ENCODE measurements around the gene CELF5.
"Not testable (repeated sequence)": the region's sequence is repeated elsewhere in the genome, so short reads cannot be mapped to it uniquely, and the experiment has no call there.

Gene CELF5

DNA sequence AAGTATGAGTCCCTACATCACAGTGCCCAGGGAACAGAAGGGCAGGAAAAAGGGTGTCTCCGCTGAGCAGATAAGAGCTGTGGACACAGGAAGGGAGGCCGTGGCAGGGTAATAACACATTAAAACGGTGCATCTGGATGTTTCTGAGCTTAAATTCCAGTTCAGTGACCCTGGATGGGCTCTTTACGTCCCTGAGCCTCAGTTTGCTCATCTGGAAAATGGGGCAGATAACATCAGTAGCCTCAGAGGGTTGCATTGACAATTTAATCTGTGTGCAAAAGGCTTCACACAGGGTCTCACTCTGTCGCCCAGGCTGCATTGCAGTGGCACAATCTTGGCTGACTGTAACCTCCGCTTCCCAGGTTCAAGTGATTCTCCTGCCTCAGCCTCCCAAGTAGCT, 58.1 kb downstream of the CELF5 start:
- 84 to 86% methylated on average over 6 of the region's 6 CpGs for WGBS, 2 experiments
- no peaks in the 10 kb centered on the region for H3K9me3 ChIP-seq (ENCODE audit: control insufficient read depth, low read length)

DNA sequence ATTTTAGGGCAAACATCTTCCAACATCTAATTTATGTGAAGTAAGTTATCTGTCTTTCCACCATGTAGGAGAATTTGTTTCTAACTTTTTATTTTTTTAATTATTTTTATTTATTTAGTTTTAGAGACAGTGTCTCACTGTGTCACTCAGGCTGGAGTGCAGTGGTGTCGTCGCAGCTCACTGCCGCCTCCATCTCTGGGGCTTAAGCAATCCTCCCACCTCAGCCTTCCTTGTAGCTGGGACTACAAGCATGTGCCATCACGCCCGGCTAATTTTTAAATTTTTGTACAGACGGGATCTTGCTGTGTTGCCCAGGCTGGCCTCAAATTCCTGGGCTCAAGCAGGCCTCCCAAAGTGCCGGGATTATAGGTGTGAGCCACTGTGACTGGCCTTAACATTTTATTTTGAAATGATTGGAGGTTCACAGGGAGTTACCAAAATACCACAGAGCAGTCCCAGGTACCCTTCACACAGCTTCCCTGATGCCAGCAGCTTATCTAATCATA, 58.8 kb downstream of the CELF5 start:
- Histone ChIP-seq H3K27ac (ENCODE audit: insufficient read depth, low read depth, low read length, poor library complexity, severe bottlenecking) (no peak overlapping the region), H3K36me3 (ENCODE audit: control insufficient read depth, insufficient read depth, low read length) (no peaks in the 10 kb centered on the region), H3K4me3 (ENCODE audit: insufficient read depth, low read depth, low read length) (no peak overlapping the region), H3K4me1 (ENCODE audit: control insufficient read depth, insufficient read depth, low read length) (peaks cover 4% of the 10 kb centered on the region), H3K27me3 (ENCODE audit: control insufficient read depth, insufficient read depth, low read length, poor library complexity, severe bottlenecking) (peaks cover 7% of the 10 kb centered on the region), H3K9me3 (ENCODE audit: control insufficient read depth, low read length) (no peaks in the 10 kb centered on the region)
- WGBS, 2 experiments = 82 to 86% methylated on average over 7 of the region's 7 CpGs

More for the DNA sequence above, 58.1 kb downstream of the CELF5 start:
- Histone ChIP-seq H3K27ac (ENCODE audit: insufficient read depth, low read depth, low read length, poor library complexity, severe bottlenecking) (no peak overlapping the region), H3K4me3 (ENCODE audit: insufficient read depth, low read depth, low read length) (no peak overlapping the region), H3K4me1 (ENCODE audit: control insufficient read depth, insufficient read depth, low read length) (peaks cover 4% of the 10 kb centered on the region), H3K27me3 (ENCODE audit: control insufficient read depth, insufficient read depth, low read length, poor library complexity, severe bottlenecking) (peaks cover 7% of the 10 kb centered on the region), H3K36me3 (ENCODE audit: control insufficient read depth, insufficient read depth, low read length) (no peaks in the 10 kb centered on the region)

DNA sequence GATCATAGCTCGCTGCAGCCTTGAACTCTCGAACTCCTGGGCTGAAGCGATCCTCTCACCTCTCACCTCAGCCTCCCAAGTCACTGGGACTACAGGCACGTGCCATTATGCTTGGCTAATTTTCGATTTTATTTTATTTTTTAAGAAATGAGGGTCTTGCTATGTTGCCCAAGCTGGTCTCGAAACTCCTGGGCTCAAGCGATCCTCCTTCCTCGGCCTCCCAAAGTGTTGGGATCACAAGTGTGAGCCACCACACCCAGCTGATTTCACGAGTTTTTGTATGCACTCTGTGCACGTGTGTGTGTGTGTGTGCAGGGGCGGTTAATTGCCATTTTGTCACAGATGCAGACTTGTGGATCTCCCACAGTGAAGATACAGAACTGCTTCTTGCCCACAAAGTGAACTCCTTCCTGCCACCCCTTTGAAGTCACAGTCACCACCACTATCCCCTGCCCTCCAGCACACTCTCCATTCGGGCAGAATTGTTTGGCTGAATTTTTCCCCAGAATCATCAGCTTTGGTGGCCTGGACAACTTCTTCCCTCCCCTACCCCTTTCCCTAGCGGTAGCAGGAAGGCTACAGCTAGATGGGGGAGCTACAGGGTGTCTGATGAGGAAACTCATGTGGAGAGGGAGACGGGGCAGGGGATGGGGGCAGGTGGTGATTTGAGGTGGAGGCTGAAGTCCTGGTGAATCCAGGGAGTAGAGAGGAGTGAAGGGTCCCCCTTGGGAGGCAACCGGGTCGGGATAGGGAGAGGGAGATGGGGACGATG, 59.6 kb downstream of the CELF5 start:
- H3K27me3 ChIP-seq (ENCODE audit: control insufficient read depth, insufficient read depth, low read length, poor library complexity, severe bottlenecking) = peaks cover 7% of the 10 kb centered on the region
- peak overlapping the region; percentile 32 for H3K4me3 ChIP-seq (ENCODE audit: insufficient read depth, low read depth, low read length)
- no peaks in the 10 kb centered on the region for H3K36me3 ChIP-seq (ENCODE audit: control insufficient read depth, insufficient read depth, low read length)
- 83 to 86% methylated on average over 17 of the region's 17 CpGs for WGBS, 2 experiments
- no peaks in the 10 kb centered on the region for H3K9me3 ChIP-seq (ENCODE audit: control insufficient read depth, low read length)
- no peak overlapping the region for H3K27ac ChIP-seq (ENCODE audit: insufficient read depth, low read depth, low read length, poor library complexity, severe bottlenecking)
- peaks cover 4% of the 10 kb centered on the region for H3K4me1 ChIP-seq (ENCODE audit: control insufficient read depth, insufficient read depth, low read length)

DNA sequence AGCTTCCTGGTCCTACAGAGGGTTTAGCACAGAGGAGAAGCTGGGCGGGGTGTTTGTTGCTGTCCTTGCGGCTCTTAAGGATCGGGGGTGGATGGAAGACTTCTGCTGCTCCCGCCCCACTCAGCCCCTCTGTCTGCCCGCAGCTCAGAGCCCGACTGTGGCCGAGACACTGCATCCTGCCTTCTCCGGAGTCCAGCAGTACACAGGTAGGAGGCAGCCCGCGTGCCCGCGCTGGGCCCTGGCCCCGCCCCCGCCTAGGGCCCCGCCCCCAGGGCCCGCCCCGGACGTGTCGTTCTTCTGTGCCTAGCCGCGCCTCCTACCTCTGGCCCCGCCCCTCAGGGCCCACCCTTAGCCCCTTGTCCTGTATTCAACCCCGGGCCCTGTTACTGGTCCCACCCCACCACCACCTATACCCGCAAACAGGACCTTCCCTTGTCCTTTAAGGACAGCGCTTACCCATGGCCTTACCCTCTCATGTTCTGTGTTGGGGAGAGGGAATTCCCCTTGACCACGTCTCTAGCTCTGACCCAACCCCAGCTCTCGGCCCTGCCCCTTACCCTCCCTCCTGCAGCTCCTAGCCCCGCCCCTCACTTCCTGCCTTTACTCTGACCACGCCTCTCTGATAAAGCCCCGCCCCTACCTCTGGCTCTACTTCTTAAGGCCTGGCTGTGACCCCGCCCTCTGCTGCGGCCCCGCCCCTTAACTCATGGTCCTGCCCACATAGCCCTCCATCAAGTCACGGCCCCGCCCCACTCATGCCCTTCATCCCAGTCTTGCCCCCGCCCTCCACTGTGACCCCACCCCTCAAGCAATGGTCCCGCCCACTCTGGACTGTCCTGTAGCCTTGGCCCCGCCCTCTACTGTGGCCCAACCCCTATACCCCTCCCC, 60.5 kb downstream of the CELF5 start:
- H3K9me3 ChIP-seq (ENCODE audit: control insufficient read depth, low read length) = no peaks in the 10 kb centered on the region
- peaks cover 4% of the 10 kb centered on the region for H3K4me1 ChIP-seq (ENCODE audit: control insufficient read depth, insufficient read depth, low read length)
- WGBS, 2 experiments = 6 to 8% methylated on average over 38 of the region's 38 CpGs
- no peaks in the 10 kb centered on the region for H3K36me3 ChIP-seq (ENCODE audit: control insufficient read depth, insufficient read depth, low read length)
- peak overlapping the region; percentile 32 for H3K4me3 ChIP-seq (ENCODE audit: insufficient read depth, low read depth, low read length)
- H3K27ac ChIP-seq (ENCODE audit: insufficient read depth, low read depth, low read length, poor library complexity, severe bottlenecking) = peak overlapping the region; percentile 47
- H3K27me3 ChIP-seq (ENCODE audit: control insufficient read depth, insufficient read depth, low read length, poor library complexity, severe bottlenecking) = peaks cover 7% of the 10 kb centered on the region

DNA sequence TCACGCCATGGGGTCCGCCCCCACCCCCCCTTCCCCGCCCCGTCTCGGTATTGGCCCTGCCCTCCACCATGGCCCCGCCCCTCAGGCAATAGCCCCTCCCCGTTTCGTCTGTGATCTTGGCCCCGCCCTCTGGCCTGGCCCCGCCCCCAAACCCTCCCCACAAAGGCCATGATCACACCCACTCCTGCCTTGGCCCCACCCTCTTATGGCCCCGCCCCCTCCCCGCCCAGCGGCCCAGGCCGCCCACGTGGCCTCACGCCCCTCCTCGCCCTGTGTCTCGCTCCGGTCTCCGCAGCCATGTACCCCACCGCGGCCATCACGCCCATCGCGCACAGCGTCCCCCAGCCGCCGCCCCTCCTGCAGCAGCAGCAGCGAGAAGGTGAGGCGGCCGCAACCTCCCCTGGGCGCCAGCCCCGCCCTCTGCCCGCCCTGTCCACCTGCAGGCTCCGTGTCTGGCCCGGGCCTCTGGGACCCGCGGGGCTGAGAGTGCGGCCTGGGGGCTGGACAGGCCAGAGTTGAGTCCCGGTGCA, 61.3 kb downstream of the CELF5 start:
- Histone ChIP-seq H3K36me3 (ENCODE audit: control insufficient read depth, insufficient read depth, low read length) (no peaks in the 10 kb centered on the region), H3K4me1 (ENCODE audit: control insufficient read depth, insufficient read depth, low read length) (peaks cover 4% of the 10 kb centered on the region), H3K27ac (ENCODE audit: insufficient read depth, low read depth, low read length, poor library complexity, severe bottlenecking) (no peak overlapping the region), H3K4me3 (ENCODE audit: insufficient read depth, low read depth, low read length) (peak overlapping the region; percentile 52), H3K9me3 (ENCODE audit: control insufficient read depth, low read length) (no peaks in the 10 kb centered on the region), H3K27me3 (ENCODE audit: control insufficient read depth, insufficient read depth, low read length, poor library complexity, severe bottlenecking) (peaks cover 7% of the 10 kb centered on the region)
- WGBS, 2 experiments = 1 to 4% methylated on average over 34 to 37 of the region's 40 CpGs

DNA sequence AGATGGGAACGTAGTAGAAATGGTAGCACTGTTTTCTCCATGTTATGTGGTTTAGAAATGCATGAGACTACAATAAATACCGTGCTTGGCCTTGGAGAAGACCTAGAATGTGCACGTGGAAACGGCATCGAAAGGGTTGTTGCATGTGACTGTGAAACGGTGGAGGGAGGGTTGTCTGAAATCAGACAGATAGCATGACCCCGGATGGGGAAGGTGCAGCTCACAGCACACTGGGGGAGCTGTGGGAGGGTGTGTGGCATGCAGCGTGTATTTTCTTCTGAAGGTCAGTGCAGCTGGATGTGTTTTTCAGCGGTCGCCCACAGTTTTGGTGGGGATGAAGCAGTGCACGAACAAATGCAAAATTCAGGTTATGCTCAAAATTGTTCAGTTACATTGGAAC, 63.4 kb downstream of the CELF5 start:
- H3K4me1 ChIP-seq (ENCODE audit: control insufficient read depth, insufficient read depth, low read length) = peaks cover 4% of the 10 kb centered on the region
- peaks cover 7% of the 10 kb centered on the region for H3K27me3 ChIP-seq (ENCODE audit: control insufficient read depth, insufficient read depth, low read length, poor library complexity, severe bottlenecking)
- H3K4me3 ChIP-seq (ENCODE audit: insufficient read depth, low read depth, low read length) = no peak overlapping the region
- no peaks in the 10 kb centered on the region for H3K9me3 ChIP-seq (ENCODE audit: control insufficient read depth, low read length)
- 86 to 88% methylated on average over 11 of the region's 11 CpGs for WGBS, 2 experiments
- H3K27ac ChIP-seq (ENCODE audit: insufficient read depth, low read depth, low read length, poor library complexity, severe bottlenecking) = no peak overlapping the region
- no peaks in the 10 kb centered on the region for H3K36me3 ChIP-seq (ENCODE audit: control insufficient read depth, insufficient read depth, low read length)

DNA sequence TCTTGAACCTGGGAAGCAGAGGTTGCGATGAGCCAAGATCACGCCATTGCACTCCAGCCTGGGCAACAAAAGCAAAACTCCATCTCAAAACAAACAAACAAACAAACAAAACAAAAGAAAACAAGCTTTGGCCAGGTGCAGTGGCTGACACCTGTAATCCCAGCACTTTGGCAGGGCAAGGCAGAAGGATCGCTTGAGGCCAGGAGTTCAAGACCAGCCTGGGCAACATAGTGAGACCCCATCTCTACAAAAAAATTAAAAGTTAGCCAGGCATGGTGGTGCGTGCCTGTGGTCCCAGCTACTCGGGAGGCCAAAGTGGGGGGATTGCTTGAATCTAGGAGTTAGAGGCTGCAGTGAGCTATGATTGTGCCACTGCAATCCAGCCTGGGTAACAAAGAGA, 64.0 kb downstream of the CELF5 start:
- H3K4me1 ChIP-seq (ENCODE audit: control insufficient read depth, insufficient read depth, low read length); H3K27me3 ChIP-seq (ENCODE audit: control insufficient read depth, insufficient read depth, low read length, poor library complexity, severe bottlenecking); H3K27ac ChIP-seq (ENCODE audit: insufficient read depth, low read depth, low read length, poor library complexity, severe bottlenecking); H3K4me3 ChIP-seq (ENCODE audit: insufficient read depth, low read depth, low read length); H3K36me3 ChIP-seq (ENCODE audit: control insufficient read depth, insufficient read depth, low read length); H3K9me3 ChIP-seq (ENCODE audit: control insufficient read depth, low read length): not testable (repeated sequence)
- 81 to 84% methylated on average over 5 of the region's 5 CpGs for WGBS, 2 experiments

DNA sequence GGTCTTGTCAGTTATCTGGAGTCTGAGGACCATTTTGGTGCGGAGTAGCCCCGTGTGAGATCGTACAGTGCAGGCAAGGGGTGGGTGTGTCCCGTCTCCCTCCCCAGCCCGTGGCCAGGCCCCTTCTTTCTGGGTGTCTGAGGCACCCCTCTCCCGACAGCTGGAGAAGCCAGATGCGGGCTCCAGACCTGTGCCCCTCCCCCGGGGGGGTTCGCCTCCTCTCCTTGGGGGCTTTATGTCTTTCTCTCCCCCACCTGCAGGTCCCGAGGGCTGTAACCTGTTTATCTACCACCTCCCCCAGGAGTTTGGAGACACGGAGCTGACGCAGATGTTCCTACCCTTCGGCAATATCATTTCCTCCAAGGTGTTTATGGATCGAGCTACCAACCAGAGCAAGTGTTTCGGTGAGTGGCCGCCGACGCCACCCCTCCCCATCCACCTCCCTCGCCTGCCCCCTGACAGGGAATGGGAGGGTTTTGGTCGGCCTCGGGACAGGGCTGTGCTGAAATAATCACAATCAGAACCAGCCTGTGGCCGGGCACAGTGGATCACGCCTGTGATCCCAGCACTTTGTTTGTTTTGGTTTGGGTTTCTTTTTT, 65.6 kb downstream of the CELF5 start:
- no peaks in the 10 kb centered on the region for H3K9me3 ChIP-seq (ENCODE audit: control insufficient read depth, low read length)
- no peaks in the 10 kb centered on the region for H3K4me1 ChIP-seq (ENCODE audit: control insufficient read depth, insufficient read depth, low read length)
- H3K27me3 ChIP-seq (ENCODE audit: control insufficient read depth, insufficient read depth, low read length, poor library complexity, severe bottlenecking) = no peaks in the 10 kb centered on the region
- no peaks in the 10 kb centered on the region for H3K36me3 ChIP-seq (ENCODE audit: control insufficient read depth, insufficient read depth, low read length)
- no peak overlapping the region for H3K27ac ChIP-seq (ENCODE audit: insufficient read depth, low read depth, low read length, poor library complexity, severe bottlenecking)
- 76 to 81% methylated on average over 23 of the region's 23 CpGs for WGBS, 2 experiments
- no peak overlapping the region for H3K4me3 ChIP-seq (ENCODE audit: insufficient read depth, low read depth, low read length)

DNA sequence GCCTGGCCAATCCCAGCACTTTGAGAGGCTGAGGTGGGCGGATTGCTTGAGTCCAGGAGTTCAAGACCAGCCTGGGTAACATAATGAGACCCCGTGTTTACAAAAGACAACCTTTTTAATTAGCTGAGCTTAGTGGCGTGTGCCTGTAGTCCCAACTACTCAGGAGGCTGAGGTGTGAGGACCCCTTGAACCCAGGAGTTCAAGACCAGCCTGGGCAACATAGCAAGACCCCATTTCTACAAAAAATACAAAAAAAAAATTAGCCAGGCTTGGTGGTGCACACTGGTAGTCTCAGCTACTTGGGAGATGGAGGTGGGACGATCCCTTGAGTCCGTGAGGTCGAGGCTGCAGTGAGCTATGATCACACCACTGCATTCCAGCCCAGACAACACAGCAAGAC, 66.4 kb downstream of the CELF5 start:
- not testable (repeated sequence) for H3K36me3 ChIP-seq (ENCODE audit: control insufficient read depth, insufficient read depth, low read length); H3K27me3 ChIP-seq (ENCODE audit: control insufficient read depth, insufficient read depth, low read length, poor library complexity, severe bottlenecking); H3K4me1 ChIP-seq (ENCODE audit: control insufficient read depth, insufficient read depth, low read length); H3K9me3 ChIP-seq (ENCODE audit: control insufficient read depth, low read length); H3K27ac ChIP-seq (ENCODE audit: insufficient read depth, low read depth, low read length, poor library complexity, severe bottlenecking); H3K4me3 ChIP-seq (ENCODE audit: insufficient read depth, low read depth, low read length)
- WGBS, 2 experiments = 89 to 92% methylated on average over 6 of the region's 6 CpGs

DNA sequence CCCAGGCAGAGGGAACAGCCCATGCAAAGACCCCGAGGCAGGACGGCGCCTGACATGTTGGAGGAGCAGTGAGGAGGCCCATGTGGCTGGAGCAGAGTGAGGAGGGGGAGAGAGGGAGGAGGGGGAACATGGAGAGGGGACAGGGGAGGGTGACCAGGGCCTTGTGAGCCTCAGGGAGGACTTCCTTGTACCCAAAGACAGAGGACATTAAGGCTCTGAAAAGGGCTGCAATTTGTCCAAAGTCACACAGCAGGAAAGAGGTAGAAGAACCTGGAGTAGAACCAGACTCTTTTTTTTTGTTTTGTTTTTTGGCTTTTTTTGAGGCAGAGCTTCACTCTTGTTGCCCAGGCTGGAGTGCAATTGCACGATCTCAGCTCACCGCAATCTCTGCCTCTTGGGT, 67.2 kb downstream of the CELF5 start:
- H3K4me3 ChIP-seq (ENCODE audit: insufficient read depth, low read depth, low read length) = no peak overlapping the region
- WGBS, 2 experiments = 88% methylated on average over 5 of the region's 5 CpGs
- H3K36me3 ChIP-seq (ENCODE audit: control insufficient read depth, insufficient read depth, low read length) = no peaks in the 10 kb centered on the region
- H3K4me1 ChIP-seq (ENCODE audit: control insufficient read depth, insufficient read depth, low read length) = no peaks in the 10 kb centered on the region
- no peaks in the 10 kb centered on the region for H3K27me3 ChIP-seq (ENCODE audit: control insufficient read depth, insufficient read depth, low read length, poor library complexity, severe bottlenecking)
- H3K27ac ChIP-seq (ENCODE audit: insufficient read depth, low read depth, low read length, poor library complexity, severe bottlenecking) = no peak overlapping the region
- no peaks in the 10 kb centered on the region for H3K9me3 ChIP-seq (ENCODE audit: control insufficient read depth, low read length)

Measured in ectodermal cell (in vitro differentiated cells).